SK-N-SH treated with all-trans-retinoic acid at 6 μM for 48 hours (cell line): ENCODE results near the gene RELL1.

Experiments
- ARNTL ChIP-seq: fragments of 450-650 bp; formaldehyde crosslinking; IDR thresholded peaks from 2 replicates; pipeline ENCODE4 v1.5.0; 2020; ENCODE audit warnings: low read depth, mild to moderate bottlenecking, moderate library complexity, borderline replicate concordance
- RARB ChIP-seq: fragments of 250-450 bp; sonication (Bioruptor Pico); IDR thresholded peaks from 2 replicates; pipeline ENCODE4 v1.8.0; 2021; ENCODE audit warnings: mild to moderate bottlenecking, moderate library complexity

- TF ChIP-seq RARB (CRISPR knock-in tag) (no peak), ARNTL (no peak)
Observed at GRCh38 chr4:37650481-37650880, 35.7 kb downstream of the RELL1 start.
